HEK293T (cell line): Measurements from ENCODE around the gene CAMK1G.

ENCODE experiments used
- BHLHE40 ChIP-seq: fragments of 450-650 bp; IDR thresholded peaks from 2 replicates; pipeline ENCODE4 v1.6.1; 2016; ENCODE audit warnings: mild to moderate bottlenecking, moderate library complexity, borderline replicate concordance
- FOXK2 ChIP-seq: fragments of 450-650 bp; IDR thresholded peaks from 2 replicates; pipeline ENCODE4 v1.6.1; 2016; ENCODE audit warnings: mild to moderate bottlenecking
- FOXM1 ChIP-seq: fragments of 450-650 bp; IDR thresholded peaks from 2 replicates; pipeline ENCODE4 v1.6.1; 2017; ENCODE audit warnings: mild to moderate bottlenecking, borderline replicate concordance
- NFRKB ChIP-seq: fragments of 450-650 bp; IDR thresholded peaks from 2 replicates; pipeline ENCODE4 v1.6.1; 2016; ENCODE audit warnings: mild to moderate bottlenecking, moderate library complexity
- SP1 ChIP-seq: fragments of 450-650 bp; IDR thresholded peaks from 2 replicates; pipeline ENCODE4 v1.6.1; 2017
- SUZ12 ChIP-seq: fragments of 450-650 bp; IDR thresholded peaks from 2 replicates; pipeline ENCODE4 v1.6.1; 2016; ENCODE audit warnings: mild to moderate bottlenecking

GRCh38 chr1:209585197-209585596 is 1.7 kb downstream of the CAMK1G start:
- no peak for TF ChIP-seq FOXM1
- TF ChIP-seq SUZ12: no peak
- TF ChIP-seq BHLHE40: no peak
- TF ChIP-seq FOXK2: no peak
- no peak for TF ChIP-seq SP1
- no peak for TF ChIP-seq NFRKB
